Activated naive CD8-positive, alpha-beta T cell treated with anti-CD3 and anti-CD28 coated beads, Interleukin-2, amount 50 U/mL, for 16 hours (primary cell): ENCODE data around the gene BIN1.

Experiments
- DNase-seq: peaks from one replicate; pipeline ENCODE4 v3.0.0-alpha.2; 2020; ENCODE audit warnings: low read depth, low spot score

The BIN1 gene

DNA sequence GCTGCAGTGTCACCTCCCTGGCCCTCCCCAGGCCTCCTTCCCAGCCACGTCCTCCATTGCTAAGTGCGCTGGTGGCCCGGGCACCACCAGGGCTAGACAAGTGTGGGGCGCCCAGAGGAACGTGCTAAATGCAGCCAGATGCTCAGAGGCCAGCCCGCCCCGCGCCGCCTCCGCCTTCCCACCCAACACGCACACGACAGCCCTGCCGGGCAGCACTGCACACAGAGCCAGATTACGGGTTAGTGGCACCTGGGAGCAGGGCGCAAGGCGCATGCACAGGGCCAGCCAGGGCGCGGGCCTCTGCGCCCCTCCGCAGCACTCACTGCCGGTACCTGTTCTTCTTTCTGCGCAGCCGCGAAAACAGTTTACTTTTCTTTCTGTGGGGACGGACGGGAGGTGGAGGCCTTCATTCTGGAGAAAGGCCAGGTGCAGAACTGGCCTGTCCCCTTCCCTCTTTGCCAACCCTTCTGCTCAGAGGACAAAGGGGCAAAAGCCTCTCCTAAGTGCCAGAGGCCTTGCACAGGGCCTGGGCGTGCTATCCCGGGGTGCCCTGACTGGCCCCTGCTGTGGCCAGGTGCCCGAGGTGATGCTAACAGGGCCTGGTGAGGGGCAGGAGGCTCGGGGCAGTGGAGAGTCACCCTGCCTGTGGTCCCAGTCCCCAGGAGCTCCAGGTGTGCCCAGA, 46.5 kb downstream of the BIN1 start:
- DNase-seq = no peak

DNA sequence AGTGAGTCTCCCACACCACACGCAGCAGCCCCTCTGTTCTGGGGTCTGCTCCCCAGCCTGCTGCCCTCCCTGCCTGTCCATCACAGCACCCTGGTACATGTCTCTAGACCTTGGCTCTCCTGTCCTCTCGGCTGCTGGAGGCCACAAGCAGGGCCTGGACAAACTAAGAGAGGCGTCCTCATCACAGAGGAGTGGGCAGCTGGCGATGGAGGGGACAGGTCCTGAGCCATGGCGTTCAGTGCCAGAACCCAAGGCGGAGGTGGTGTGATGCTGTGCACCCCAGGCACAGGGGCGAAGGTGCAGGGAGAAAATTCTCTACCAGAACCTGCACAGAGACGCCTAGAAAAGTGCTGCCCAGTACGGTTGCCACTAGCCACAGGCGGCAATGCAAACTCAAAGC, 47.4 kb downstream of the BIN1 start:
- no peak for DNase-seq

DNA sequence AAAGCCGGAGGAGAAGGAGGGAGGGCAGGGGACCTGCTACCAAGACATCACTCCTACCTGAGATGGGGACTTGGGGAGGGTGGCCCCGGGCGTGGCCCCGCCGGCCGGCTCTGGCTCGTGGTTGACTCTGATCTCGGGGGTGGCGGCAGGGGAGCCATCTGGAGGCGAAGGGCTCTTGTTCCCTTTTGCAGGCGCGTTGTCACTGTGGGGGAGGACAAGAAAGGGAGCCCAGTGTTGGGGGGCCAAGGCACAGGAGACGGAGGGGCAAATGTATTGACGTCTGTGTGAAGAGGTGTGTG, 48.1 kb downstream of the BIN1 start:
- DNase-seq = no peak

DNA sequence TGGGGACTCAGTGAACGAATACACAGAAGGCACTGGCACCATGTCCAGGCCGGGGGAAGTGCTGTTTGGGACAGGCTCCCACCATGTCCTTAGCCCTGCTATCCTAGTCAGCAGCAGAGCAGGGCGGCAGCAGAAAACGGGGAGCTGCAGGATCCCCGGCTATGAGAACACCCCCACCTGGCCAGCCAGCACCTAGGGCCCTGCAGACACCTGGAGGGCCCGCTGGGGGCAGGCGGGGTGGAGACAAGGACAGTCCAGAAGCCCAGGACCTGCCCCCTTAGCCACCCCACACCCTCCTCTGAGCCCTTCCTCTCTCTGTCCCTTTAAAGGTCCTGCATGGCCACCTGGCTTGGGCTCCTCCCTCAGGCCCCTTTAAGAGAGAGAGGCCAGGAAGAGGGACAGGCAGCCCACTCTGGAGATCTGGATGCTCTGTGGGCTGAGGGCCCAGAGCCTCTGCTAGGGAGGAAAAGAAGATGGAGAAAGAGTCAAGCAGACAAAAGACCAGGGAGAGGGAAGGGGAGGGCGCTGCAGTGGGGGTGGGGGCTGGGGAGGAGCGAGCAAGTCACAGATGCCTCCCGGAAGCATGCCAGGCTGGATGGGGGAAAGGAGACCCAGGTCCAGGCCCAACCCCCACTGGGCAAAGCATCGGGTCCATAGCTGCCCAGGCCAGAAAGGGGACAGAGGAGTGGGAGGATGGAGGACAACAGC, 48.6 kb downstream of the BIN1 start:
- DNase-seq = no peak

DNA sequence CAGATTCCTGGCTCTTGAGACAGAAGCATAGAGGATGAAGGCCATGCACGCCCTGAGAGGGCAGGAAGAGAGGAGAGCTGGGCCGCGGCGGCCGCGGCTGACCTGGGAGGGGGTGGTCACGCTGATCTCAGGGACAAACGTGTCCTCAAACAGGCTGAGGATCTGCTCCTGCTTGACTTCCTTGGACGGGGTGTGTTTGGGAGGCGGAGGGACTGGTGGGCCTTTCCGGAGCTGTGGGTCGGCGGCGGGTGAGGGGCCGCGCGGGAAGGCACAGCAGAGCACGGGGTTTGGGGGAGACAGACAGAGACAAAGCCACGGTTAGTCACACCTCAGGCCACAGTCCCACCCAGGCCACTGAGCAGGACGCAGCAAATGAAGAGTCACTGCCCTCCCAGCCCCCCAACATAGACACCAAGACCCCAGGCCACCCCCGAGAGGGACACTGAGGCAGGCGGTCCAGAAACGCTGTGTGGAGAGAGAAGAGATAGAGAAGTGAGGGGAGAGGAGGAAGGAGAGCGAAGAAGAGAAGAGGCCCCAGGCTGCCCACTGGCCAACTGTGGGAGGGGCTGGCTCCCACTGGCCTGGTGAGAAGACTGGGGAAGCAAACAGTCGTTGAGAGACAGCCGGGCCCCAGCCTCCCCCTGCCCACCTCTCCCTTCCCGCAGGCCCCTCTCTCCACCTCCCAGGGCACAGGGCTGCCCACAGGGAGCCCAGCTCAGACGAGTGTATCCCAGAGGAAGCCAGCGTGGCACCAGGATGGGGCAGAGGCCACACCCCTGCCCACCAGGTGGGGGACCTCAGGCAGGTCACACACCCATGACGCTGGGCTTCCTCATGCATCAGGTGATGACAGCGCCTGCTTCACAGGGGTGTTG, 49.3 kb downstream of the BIN1 start:
- DNase-seq = no peak

DNA sequence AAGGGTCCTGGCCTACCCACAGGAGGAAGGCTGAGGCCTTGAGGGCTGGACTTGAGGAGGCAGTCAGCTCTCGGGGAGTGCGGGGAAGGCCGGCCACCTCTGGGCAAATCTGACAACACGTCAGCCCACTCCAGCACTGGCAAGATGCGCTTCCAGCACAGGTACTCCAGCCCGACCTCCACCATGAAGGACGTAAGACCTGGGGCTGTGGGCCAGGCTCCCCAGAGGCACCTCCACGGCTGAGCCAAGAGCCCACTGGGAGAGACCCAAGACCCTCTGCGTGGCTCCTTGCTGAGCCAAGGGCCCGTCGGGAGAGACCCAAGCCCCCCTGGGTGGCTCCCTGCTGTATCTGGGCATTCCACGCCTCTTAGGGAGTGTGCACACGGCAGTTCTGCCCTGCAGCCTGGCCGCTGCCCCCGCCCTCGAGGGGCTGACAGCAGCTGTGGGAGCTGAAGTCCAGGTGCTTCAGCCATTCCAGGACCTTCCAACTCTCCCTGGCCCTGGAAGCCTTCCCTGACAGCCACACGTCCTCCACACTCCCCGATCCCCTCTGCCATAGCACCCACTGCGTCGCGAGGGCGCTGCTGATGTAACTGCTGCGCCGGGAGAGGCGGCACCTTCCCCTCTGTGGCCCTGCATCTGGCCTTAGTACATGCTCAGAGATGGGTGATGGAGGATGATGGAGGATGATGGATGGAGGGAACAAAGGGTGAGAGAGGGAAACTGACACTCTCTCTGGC, 50.2 kb downstream of the BIN1 start:
- no peak for DNase-seq

DNA sequence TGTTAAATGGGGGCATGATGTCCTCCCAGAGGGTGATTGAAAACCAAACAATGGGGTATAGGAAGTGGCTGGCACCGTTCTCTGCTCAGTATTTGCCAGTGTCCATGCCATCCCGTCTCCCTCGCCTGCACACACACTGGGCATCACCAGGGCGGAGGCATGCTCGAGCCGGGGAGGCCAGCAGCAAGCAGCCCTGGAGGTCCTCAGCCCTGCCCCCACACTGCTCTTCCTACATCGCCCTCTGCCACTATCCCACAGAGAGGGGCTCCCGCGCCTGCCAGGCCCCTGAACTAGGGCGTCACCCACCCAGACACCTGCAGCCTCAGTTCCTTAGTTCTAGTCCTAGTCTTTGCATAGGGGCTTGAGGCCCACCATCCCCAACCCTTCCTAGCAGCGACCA, 50.9 kb downstream of the BIN1 start:
- no peak for DNase-seq

DNA sequence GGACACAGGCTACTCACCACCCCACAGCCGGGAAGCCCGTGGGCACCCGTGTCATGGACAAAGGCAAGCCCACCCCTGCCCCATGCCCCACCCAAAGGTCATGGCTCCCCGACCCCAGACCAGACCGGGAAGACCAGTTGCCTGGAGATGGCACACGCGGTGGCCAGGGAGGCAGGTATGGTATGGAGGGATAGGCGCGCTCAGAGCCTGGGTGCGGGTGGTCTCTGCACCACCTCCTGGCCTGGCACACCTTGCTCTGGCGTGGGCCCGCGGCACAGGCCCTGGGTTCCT, 51.2 kb downstream of the BIN1 start:
- DNase-seq = no peak

DNA sequence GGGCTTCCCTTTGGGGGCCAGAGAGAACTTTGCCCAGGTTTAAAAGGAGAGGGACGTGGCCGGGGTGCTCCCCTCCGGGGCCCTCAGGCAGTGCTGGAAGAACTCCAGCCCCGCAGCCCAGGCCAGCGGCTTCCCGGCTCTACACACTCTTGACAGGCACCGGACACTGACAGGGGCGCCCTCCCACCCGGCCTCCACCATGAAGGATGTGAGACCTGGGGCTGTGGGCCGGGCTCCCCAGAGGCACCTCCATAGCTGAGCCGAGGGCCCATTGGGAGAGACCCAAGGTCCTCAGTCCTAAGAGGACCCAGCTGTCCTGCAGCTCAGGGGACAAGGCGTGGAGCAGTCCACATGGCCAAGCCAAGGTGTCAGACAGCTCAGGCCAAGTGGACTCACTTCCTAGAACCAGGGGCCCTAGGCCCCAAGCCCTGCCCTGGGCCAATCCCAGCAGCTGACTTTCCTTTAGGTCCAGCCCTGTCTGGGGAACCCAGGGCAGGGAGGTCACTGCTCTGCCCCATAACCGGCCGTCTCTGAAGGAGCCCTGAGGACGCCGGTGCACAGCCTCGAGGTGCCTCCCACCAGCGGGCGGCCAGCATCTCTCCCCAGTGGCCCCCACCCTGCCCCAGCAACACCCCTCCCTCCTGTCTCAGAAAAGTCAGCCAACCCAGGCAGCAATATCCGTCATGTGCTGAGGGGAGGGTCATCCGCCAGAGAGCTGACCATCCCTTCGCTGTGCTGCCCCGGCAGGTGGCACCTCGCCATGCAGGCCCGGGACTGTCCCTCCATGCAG, 51.8 kb downstream of the BIN1 start:
- DNase-seq = no peak

DNA sequence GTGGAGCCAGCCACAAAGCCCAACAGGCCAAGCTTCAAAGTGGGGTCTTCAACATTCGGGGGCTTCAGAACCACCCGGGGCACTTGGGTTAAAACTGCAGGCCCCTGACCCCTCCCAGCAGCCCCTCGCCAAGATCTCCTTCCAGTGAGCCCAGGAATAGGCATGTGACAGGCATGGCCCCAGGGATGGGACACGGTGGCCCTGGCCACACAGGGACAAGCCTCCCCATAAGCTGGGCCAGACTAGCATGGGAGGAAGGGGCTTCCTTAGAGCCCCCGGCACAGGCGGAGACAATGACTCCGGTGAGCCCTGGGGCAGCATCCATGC, 52.4 kb downstream of the BIN1 start:
- DNase-seq = no peak

DNA sequence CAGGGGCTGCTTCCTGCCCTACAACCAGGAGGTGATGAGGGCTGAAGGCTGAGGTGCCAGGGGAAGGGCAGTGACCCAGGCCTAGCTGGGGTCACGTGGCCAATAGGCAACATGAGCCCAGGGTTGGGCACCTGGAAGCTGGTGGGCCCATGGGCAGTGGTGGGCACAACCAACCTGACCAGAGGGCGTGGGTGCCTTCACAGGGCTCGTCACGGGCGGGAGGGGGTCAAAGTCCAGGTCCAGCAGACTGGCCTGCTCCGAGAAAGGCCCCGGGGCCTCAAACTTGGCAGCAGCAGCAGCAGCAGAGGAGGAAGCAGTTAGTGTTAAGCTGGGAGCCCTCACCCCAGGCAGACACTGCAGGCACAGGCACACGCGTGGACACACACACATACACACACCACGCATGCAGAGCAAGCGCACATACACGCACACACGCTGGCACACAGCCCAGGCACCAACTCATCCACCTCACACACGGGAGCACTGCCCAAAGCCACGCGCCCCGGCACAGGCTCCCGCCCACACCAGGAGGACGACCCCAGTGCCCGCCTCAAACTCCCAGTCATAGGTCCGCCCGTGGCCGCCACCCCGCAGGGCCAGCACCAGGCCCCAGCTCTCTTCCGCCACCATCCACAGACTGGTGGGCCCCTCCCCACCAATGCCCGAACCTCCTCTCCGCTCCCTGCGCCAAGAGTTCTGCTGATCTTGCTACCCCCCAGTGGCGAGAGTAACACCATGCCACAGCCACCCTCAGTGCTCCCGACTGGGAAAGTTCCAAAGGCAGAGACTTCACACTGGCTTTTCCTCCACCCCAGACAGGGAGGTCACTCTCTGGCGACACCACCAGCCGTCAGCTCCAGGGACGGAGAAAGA, 53.0 kb downstream of the BIN1 start:
- no peak for DNase-seq

DNA sequence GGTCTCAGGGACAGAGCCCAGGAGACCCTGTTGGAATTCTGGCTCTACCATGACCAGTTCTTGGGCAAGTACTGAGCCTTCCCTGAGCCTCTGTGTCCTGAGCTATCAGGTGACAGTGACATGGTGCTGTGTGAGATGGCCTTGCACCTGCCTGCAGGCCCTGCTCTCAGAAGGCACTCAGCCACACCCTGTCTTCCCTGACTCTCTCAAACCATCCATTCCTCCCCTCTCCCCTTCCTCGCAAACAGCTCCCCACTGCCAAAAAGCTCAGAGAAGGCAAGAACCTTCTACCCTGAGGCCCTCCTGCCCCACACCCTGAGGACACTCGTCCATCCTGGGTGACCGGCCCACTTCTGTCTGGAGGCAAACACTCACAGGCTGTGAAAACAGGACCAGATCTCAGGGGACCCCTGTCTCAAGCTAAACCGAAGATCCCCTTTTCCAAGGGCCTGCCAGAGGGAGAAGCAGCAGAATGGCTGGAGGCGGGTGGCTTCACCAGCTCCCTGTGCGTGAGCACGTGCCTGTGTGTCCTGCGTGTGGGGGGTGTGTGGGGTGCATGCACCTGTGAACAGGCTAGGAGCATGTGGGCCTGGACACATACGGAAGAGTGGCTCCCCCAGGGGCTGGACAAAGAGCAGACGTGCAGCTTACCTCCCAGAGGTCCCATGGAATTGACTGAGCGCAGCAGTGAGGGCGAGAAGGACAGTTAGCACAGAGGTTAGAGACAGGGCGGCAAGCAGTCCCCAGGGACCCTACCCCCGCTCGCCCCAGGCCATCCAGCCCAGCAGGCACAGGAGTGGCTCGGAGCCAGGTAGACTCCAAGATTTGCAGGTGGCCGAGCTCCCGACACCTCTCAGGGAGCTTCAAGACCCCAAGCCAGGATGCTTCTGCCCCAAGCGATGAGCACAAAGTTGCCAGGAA, 53.9 kb downstream of the BIN1 start:
- no peak for DNase-seq

DNA sequence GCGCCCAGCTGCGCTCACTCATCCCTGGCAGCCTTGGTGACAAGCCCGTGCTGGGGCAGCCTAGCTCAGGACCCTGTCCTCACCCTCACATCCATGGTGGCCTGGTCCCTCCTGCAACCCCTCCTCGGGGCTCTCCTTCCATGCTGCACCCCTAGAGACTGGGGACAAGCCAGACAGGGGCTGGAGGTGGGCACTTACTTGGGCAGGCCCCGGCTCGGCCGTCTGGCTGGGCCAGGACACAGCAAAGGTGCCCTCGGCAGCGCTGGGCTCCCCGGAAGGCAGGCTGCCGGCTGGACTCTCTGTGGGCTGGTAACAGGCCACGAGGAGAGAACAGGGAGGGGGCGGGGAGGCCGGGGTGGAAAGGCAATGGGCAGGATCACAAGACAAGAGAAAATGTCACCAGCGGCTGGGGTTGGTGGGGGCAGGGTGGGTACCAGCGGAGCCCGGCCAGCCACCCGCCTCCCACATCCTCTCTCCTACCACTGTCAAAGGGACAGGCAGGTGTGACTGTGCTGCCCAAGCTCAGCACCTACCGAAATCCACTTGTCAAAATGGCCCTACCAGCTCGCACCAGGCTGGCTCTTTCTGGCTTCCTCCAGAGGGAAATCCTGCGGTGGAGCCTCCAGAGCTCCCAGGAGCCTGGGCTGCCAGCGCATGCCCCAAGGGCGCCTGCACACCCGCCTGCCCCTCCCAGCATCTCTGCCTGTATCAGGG, 54.7 kb downstream of the BIN1 start:
- DNase-seq = no peak

DNA sequence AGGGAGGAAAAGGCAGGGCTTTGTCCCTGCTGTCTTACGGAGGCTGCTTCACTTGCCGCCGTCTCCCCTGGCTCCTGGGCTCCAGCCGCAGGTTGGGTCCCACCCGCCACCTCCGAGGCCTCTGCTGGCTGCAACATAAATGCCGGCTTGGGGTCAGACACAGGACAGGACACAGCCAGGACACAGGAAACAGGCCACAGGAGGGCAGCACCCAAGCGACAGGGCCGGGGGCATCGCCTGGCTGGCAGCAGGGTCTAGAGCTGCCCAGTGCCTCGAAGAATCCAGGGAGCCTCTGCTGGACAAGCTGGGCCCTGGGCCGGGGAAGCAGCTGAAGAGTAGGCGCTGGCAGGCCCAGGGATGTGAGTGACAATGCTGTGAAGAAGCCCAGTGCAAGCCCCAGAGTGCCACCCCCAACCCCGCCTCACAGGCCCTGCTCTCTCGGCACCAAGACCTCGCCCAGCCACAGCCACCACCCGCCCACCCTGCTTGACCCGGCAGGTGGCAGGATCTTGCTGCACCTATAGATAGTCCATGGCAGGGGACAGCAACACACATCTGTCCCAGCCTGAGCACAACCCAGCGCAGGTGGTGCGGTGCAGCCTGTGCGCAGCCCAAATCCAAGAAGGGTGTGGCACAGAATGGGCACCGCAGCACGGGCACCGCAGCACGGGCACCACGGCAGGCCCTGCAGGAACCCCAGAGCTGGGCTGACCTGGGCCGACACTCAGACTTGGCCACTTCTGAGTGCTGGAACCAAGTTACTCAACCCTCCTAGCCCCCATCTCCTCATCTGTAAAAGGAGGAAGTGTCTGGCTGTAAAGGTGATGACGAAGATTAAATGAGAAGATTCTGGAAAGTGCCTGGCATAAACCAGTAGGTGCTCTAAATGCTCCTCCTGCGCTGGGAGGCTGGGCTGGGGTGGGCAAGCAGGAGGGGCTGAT, 55.6 kb downstream of the BIN1 start:
- no peak for DNase-seq

DNA sequence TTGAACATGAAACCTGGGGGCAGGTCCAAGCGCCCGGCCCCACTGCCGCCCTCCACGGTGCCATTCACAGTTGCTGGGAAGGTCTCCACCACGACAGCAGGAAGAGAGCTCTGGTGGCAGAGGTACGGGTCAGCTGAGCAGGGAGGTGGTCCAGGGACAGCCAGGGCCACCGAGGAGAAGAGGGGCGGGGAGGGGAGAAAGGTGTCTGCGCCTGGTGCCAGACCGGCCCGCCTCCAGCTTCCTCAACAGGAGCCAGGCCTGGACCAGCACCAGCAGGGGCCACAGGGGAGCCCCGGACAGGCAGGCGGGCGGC, 56.2 kb downstream of the BIN1 start:
- DNase-seq = no peak

DNA sequence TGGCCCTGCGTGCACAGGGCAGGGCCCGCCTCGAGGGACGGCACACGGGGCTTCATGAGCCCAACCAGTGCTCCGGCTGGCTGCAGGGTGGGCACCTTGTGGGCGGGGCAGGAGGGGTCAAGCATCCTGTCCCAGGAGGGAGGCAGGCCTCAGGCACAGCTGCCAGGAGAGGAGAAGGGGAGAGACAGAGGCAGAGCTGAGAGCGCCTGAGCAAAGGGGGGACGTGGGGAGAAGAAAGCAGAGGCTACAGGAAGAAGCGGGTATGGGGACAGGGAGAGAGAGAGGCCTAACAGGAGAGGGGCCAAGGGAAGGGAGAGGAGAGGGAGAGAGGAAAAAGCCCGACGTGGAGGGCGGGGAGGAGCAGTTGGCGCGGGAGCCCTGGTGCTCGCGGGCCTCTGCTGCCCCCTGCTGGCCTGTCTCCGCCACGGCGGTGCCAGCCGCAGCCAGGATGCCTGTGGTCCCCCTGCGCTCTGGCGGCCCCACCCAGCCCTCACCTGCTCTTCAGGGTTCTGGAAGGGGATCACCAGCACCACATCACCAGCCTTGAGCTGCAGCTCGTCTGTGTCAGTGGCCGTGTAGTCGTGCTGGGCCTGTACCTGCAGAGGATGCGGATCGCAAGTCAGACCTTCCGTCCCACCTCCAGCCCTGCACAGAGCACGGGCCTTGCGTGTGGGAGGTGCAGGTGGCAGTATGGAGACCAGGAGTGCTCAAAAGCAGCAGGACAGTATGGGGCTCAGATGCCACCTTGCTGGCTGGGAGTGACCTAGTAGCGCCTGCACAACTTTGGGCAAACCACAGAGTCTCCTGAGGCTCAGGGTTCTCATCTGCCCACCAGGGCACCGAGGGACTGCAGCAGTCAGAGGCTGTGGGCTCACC, 56.8 kb downstream of the BIN1 start:
- DNase-seq = peak; percentile 19
